Nephron progenitor cell (in vitro differentiated cells): ENCODE results near the gene DHX58.

Experiments
- DNase-seq: peaks from one replicate; pipeline ENCODE4 v3.0.0; 2021
- H3K27ac Mint-ChIP-seq: 2 replicates; pipeline ENCODE4 v1.8.0; 2021; ENCODE audit warnings: mild to moderate bottlenecking, moderate library complexity, mixed read lengths
- H3K27me3 Mint-ChIP-seq: 2 replicates; pipeline ENCODE4 v1.8.0; 2021; ENCODE audit warnings: mild to moderate bottlenecking, low read depth, mixed read lengths; ENCODE audit not compliant: poor library complexity
- H3K36me3 Mint-ChIP-seq: 2 replicates; pipeline ENCODE4 v1.8.0; 2021; ENCODE audit warnings: low read depth, mixed read lengths
- H3K4me1 Mint-ChIP-seq: 2 replicates; pipeline ENCODE4 v1.8.0; 2021; ENCODE audit warnings: mixed read lengths
- H3K4me3 Mint-ChIP-seq: 2 replicates; pipeline ENCODE4 v1.8.0; 2021; ENCODE audit warnings: mild to moderate bottlenecking, moderate library complexity, mixed read lengths
- H3K9me3 Mint-ChIP-seq: 2 replicates; pipeline ENCODE4 v1.8.0; 2021; ENCODE audit warnings: mild to moderate bottlenecking, moderate library complexity, mixed read lengths
- TF ChIP-seq, protein P1 (sequence below): fragments of 200-600 bp; sonication (generic); IDR thresholded peaks from 2 replicates; pipeline ENCODE4 v1.5.0; 2021; ENCODE audit warnings: antibody characterized with exemption

The DHX58 gene

DNA sequence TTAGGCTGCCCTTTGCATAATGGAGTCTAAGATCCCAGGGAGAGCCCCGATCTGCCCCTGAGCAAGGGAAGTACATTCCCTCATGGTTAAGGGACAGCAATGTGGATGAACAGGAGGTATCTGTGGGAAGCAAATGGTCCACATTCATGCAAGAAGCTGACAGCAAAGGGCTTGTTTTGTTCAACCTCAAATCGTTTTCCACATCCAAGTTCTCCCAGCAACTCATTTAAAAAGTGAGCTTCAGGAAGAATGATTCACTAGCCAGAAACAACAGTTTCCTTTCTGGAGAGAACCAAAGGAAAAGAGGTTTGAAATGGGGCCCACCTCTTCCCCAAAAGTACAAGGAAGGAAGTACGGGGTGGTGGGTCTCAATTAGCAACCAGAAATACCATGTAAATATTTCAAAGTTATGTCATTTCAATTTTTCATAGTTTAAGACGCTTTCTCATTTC is 19.5 kb upstream of the DHX58 start:
- no peak for DNase-seq
- no peak overlapping the region for H3K27ac Mint-ChIP-seq
- TF ChIP-seq, protein P1, sequence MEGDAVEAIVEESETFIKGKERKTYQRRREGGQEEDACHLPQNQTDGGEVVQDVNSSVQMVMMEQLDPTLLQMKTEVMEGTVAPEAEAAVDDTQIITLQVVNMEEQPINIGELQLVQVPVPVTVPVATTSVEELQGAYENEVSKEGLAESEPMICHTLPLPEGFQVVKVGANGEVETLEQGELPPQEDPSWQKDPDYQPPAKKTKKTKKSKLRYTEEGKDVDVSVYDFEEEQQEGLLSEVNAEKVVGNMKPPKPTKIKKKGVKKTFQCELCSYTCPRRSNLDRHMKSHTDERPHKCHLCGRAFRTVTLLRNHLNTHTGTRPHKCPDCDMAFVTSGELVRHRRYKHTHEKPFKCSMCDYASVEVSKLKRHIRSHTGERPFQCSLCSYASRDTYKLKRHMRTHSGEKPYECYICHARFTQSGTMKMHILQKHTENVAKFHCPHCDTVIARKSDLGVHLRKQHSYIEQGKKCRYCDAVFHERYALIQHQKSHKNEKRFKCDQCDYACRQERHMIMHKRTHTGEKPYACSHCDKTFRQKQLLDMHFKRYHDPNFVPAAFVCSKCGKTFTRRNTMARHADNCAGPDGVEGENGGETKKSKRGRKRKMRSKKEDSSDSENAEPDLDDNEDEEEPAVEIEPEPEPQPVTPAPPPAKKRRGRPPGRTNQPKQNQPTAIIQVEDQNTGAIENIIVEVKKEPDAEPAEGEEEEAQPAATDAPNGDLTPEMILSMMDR: no peak
- peaks cover 3% of the 10 kb centered on the region for H3K27me3 Mint-ChIP-seq
- no peak overlapping the region for H3K4me3 Mint-ChIP-seq
- H3K4me1 Mint-ChIP-seq: peaks cover 49% of the 10 kb centered on the region
- H3K36me3 Mint-ChIP-seq: peaks cover 21% of the 10 kb centered on the region
- H3K9me3 Mint-ChIP-seq: no peaks in the 10 kb centered on the region

GRCh38 chr17:42131232-42131631 is 18.7 kb upstream of the DHX58 start:
- peak overlapping the region; percentile 55 for H3K27ac Mint-ChIP-seq
- TF ChIP-seq, protein P1: no peak
- peaks cover 44% of the 10 kb centered on the region for H3K4me1 Mint-ChIP-seq
- H3K36me3 Mint-ChIP-seq: peaks cover 23% of the 10 kb centered on the region
- peaks cover 3% of the 10 kb centered on the region for H3K27me3 Mint-ChIP-seq
- H3K9me3 Mint-ChIP-seq: no peaks in the 10 kb centered on the region
- no peak for DNase-seq
- H3K4me3 Mint-ChIP-seq: no peak overlapping the region

DNA sequence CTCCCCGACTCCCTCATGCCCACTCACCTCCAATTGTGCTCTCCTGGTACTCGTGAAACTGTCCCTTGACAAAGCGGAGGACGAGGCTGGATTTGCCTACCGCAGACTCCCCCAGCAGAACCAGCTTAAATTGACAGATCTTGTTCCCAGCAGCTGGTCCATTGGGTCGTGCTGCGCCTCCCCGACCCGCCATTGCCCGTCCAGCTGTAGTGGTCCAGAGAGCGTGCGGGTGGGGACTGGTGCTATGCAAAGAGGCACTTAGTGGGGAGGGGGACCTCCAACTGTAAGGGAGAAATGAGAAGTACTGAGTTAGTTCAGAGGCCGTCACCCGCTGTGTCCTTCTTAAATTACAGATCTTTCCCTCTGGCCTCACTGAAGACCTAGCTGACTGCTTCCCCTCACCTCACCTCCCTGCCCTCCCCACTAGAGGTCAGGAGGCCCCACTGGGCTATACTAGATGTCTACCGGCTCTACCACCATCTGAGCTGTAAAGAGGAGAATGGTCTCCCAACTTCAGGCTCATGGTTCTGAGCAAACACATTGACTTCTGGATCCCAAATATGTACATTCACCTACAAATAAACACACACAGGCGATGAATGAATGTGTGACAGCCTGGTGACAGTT is 17.9 kb upstream of the DHX58 start:
- peaks cover 36% of the 10 kb centered on the region for H3K4me1 Mint-ChIP-seq
- no peak for DNase-seq

GRCh38 chr17:42129109-42129837 is 16.8 kb upstream of the DHX58 start:
- TF ChIP-seq, protein P1: no peak
- Mint-ChIP-seq H3K27ac (no peak overlapping the region), H3K9me3 (no peaks in the 10 kb centered on the region), H3K4me3 (no peak overlapping the region), H3K4me1 (peaks cover 32% of the 10 kb centered on the region), H3K27me3 (peaks cover 3% of the 10 kb centered on the region), H3K36me3 (peaks cover 39% of the 10 kb centered on the region)
- DNase-seq: no peak

More for the DNA sequence above, 17.9 kb upstream of the DHX58 start:
- Mint-ChIP-seq H3K27me3 (peaks cover 3% of the 10 kb centered on the region), H3K36me3 (peaks cover 29% of the 10 kb centered on the region), H3K4me3 (no peak overlapping the region), H3K9me3 (no peaks in the 10 kb centered on the region), H3K27ac (peak overlapping the region; percentile 81)
- TF ChIP-seq, protein P1: no peak

- H3K36me3 Mint-ChIP-seq: peaks cover 41% of the 10 kb centered on the region
- peaks cover 3% of the 10 kb centered on the region for H3K27me3 Mint-ChIP-seq
- peaks cover 21% of the 10 kb centered on the region for H3K4me1 Mint-ChIP-seq
- H3K4me3 Mint-ChIP-seq: no peak overlapping the region
- TF ChIP-seq, protein P1: no peak
- no peak overlapping the region for H3K27ac Mint-ChIP-seq
- H3K9me3 Mint-ChIP-seq: no peaks in the 10 kb centered on the region
- DNase-seq: no peak
Observed at GRCh38 chr17:42127414-42127813, 14.9 kb upstream of the DHX58 start.
